GM13976 (cell line): Measurements from ENCODE around the gene EEA1.

Experiments
- DNase-seq: peaks from one replicate; pipeline ENCODE4 v3.0.0; 2012; ENCODE audit warnings: low spot score
- CTCF ChIP-seq: IDR thresholded peaks from 2 replicates; pipeline ENCODE4 v1.5.1; 2012; ENCODE audit warnings: borderline replicate concordance, mild to moderate bottlenecking; ENCODE audit not compliant: insufficient read depth; ENCODE audit errors: extremely low read depth, missing control alignments, control extremely low read depth
- in situ Hi-C: fragments of 300-500 bp; cut with MboI; formaldehyde crosslinking; loops from one replicate; pipeline ENCODE4 v1.12.0; 2022; ENCODE audit warnings: low sequenced_read_pairs, mixed read lengths, inconsistent platforms; ENCODE audit not compliant: unreplicated experiment

EEA1 gene

GRCh38 chr12:92928962-92929915 is at the start of gene EEA1:
TSS of gene EEA1 (minus strand) at chr12:92929295. CDS start at chr12:92929066, 229 bp downstream.
- DNase-seq, result peak; percentile 99
- in situ Hi-C loops, result no loop called here
- TF ChIP-seq CTCF, result peak; percentile 28

- TF ChIP-seq CTCF, result no peak
- DNase-seq, result no peak
- in situ Hi-C loops, result no loop called here
These were observed 49.5 kb upstream of the EEA1 start for GRCh38 chr12:92978607-92979006.

GRCh38 chr12:92977326-92977725 is 48.2 kb upstream of the EEA1 start:
- DNase-seq, result no peak
- in situ Hi-C loops, result no loop called here
- TF ChIP-seq CTCF, result no peak

- no peak for DNase-seq
- no peak for TF ChIP-seq CTCF
- in situ Hi-C loops, result no loop called here
These were observed 45.7 kb upstream of the EEA1 start for GRCh38 chr12:92974759-92975158.

- DNase-seq, result peak; percentile 37
- no peak for TF ChIP-seq CTCF
- in situ Hi-C loops, result no loop called here
These were observed 44.5 kb upstream of the EEA1 start for GRCh38 chr12:92973614-92974013.

- TF ChIP-seq CTCF, result no peak
- in situ Hi-C loops, result no loop called here
- no peak for DNase-seq
These were observed 42.9 kb upstream of the EEA1 start for GRCh38 chr12:92971859-92972524.
